ENCODE measurements around the gene KRTAP24-1.

DNA sequence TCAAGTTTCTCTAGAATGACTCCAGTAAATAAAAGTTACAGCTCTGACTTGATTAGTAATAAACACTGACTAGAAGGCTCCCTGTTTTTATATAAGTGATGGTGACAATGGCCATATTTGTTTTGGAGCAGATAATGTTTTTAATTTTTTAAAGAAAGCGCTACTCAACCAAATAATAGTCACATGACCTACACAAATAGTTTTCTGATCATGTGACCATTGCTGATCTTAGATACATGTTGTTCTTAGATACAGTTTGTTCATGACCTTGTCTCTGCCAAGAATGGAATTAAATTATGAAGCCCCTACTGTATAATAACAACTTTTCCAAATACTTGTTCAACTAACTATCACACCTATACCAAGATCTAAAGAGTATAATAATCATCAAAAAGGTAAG lies 44.6 kb downstream of the KRTAP24-1 start:
- TF ChIP-seq, protein P1, sequence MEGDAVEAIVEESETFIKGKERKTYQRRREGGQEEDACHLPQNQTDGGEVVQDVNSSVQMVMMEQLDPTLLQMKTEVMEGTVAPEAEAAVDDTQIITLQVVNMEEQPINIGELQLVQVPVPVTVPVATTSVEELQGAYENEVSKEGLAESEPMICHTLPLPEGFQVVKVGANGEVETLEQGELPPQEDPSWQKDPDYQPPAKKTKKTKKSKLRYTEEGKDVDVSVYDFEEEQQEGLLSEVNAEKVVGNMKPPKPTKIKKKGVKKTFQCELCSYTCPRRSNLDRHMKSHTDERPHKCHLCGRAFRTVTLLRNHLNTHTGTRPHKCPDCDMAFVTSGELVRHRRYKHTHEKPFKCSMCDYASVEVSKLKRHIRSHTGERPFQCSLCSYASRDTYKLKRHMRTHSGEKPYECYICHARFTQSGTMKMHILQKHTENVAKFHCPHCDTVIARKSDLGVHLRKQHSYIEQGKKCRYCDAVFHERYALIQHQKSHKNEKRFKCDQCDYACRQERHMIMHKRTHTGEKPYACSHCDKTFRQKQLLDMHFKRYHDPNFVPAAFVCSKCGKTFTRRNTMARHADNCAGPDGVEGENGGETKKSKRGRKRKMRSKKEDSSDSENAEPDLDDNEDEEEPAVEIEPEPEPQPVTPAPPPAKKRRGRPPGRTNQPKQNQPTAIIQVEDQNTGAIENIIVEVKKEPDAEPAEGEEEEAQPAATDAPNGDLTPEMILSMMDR (IDR thresholded peaks at IDR 0.05; ENCODE audit: low read depth, low read length), result no peak
- TF ChIP-seq, protein P2, sequence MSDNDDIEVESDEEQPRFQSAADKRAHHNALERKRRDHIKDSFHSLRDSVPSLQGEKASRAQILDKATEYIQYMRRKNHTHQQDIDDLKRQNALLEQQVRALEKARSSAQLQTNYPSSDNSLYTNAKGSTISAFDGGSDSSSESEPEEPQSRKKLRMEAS (IDR thresholded peaks at IDR 0.05; ENCODE audit: low read depth, low read length), result no peak
- TF ChIP-seq POLR2A (IDR thresholded peaks at IDR 0.05; ENCODE audit: extremely low read depth, insufficient read length), result no peak

Measured in NB4 (cell line).